Lung (tissue), 12 donors: ENCODE data around the gene TLR10. TPM values are rescaled to one million over a fixed set of nuclear protein-coding genes. Genes with fewer than 3 reads are reported as not detected.

Source experiments
- ATAC-seq: fragments of 200-7000 bp; cut with Tn5 transposase; one replicate; pipeline ENCODE4 v1.9.1; 2020; ENCODE audit warnings: moderate number of reproducible peaks; ENCODE audit not compliant: insufficient read depth, low FRiP score
- DNase-seq, 3 donors: peaks; one replicate each; pipeline ENCODE4 v3.0.0-alpha.2; 2013 to 2017
- H3K27ac ChIP-seq, 2 donors: one replicate each; pipeline ENCODE4 v1.5.1; 2013; ENCODE audit warnings: mild to moderate bottlenecking in 2 of 2, moderate library complexity in 2 of 2, control low read depth in 1 of 2, inconsistent platforms in 1 of 2, low read depth in 1 of 2, low read length in 1 of 2
- H3K27me3 ChIP-seq, 3 donors: one replicate each; pipeline ENCODE4 v1.5.1; 2013; ENCODE audit warnings: low read length in 2 of 3; ENCODE audit not compliant: control insufficient read depth in 3 of 3, insufficient read depth in 3 of 3
- H3K36me3 ChIP-seq, 4 donors: one replicate each; pipeline ENCODE4 v1.5.1; 2013; ENCODE audit warnings: low read length in 4 of 4, mild to moderate bottlenecking in 1 of 4, moderate library complexity in 1 of 4; ENCODE audit not compliant: control insufficient read depth in 4 of 4, insufficient read depth in 4 of 4
- H3K4me1 ChIP-seq, 5 donors: one replicate each; pipeline ENCODE4 v1.5.1; 2013; ENCODE audit warnings: low read length in 5 of 5, mild to moderate bottlenecking in 2 of 5, moderate library complexity in 1 of 5; ENCODE audit not compliant: control insufficient read depth in 5 of 5, insufficient read depth in 5 of 5
- H3K4me3 ChIP-seq: one replicate; pipeline ENCODE4 v1.5.1; 2013; ENCODE audit warnings: mild to moderate bottlenecking, control low read depth, moderate library complexity
- H3K9ac ChIP-seq, 2 donors: one replicate each; pipeline ENCODE4 v1.5.1; 2013; ENCODE audit warnings: low read length in 2 of 2, control low read depth in 1 of 2; ENCODE audit not compliant: insufficient read depth in 1 of 2
- H3K9me3 ChIP-seq, 4 donors: one replicate each; pipeline ENCODE4 v1.5.1; 2013; ENCODE audit warnings: low read length in 3 of 4, mild to moderate bottlenecking in 1 of 4, moderate library complexity in 1 of 4; ENCODE audit not compliant: control insufficient read depth in 4 of 4, insufficient read depth in 3 of 4
- CTCF ChIP-seq: IDR thresholded peaks from 2 replicates; pipeline ENCODE4 v1.5.1; 2012; ENCODE audit warnings: mild to moderate bottlenecking; ENCODE audit errors: control extremely low read depth, extremely low read depth
- WGBS, 2 donors: extraction: QIAGEN DNeasy Blood & Tissue Kit; methylation state at CpG; one replicate each; pipeline ENCODE4 v1.1.7; 2013; 5-methylcytosine and 5-hydroxymethylcytosine counted together
- polyA plus RNA-seq, 2 donors: library from polyadenylated mRNA; stranded (reverse); fragments of 200-250 nt; gene quantifications; one replicate each; pipeline ENCODE4 v1.2.1, GENCODE V29; 2013
- total RNA-seq, 2 donors: library from RNA; depleted of rRNA in 1 of 2; stranded (reverse); fragments of >200 nt in 1 of 2; gene quantifications; one replicate each; pipeline ENCODE4 v1.2.1, GENCODE V29; 2014 to 2021
- donor health status: control.
- donor health status: control.
- donor health status: Bipolar disorder and iron deficiency.
- donor health status: healthy.
- donor health status: DM: yes; HTN: yes; CAD: no.

The TLR10 gene
- total and polyA plus RNA-seq, 4 donors, result 0.14 to 4.4 (median 0.60) TPM

- TF ChIP-seq CTCF, result peak; percentile 72
Measured at GRCh38 chr4:38759113-38759789, 23.5 kb downstream of the TLR10 start.

GRCh38 chr4:38757945-38758600, 24.7 kb downstream of the TLR10 start:
- Histone ChIP-seq H3K9me3 (no peaks in the 10 kb centered on the region), H3K4me3 (no peak overlapping the region), H3K27me3 (no peaks in the 10 kb centered on the region), H3K4me1 (peaks cover 3 to 10% (median 5%) of the 10 kb centered on the region in 5 donors), H3K27ac (no peak overlapping the region), H3K9ac (no peak overlapping the region), H3K36me3 (no peaks in the 10 kb centered on the region)
- ATAC-seq (no peak), DNase-seq (no peak)
- 83 to 89% methylated on average over 6 of the region's 6 CpGs for WGBS, 2 donors
- no peak for TF ChIP-seq CTCF

More at GRCh38 chr4:38759113-38759789, 23.5 kb downstream of the TLR10 start:
- 13% methylated on average over 8 of the region's 8 CpGs for WGBS, 2 donors
- no peaks in the 10 kb centered on the region for H3K9me3 ChIP-seq
- H3K9ac ChIP-seq, result no peak overlapping the region
- H3K36me3 ChIP-seq, result no peaks in the 10 kb centered on the region
- ATAC-seq (peak; percentile 23), DNase-seq (peak; percentile 78 to 90 (median 84))
- no peaks in the 10 kb centered on the region for H3K27me3 ChIP-seq
- no peak overlapping the region for H3K27ac ChIP-seq
- no peaks in the 10 kb centered on the region for H3K4me1 ChIP-seq
- no peak overlapping the region for H3K4me3 ChIP-seq

- no peak for TF ChIP-seq CTCF
- DNase-seq (peak; percentile 97 to 98 (median 98)), ATAC-seq (peak; percentile 87)
- Histone ChIP-seq H3K27ac (peak overlapping the region in 1 of 2 donors; percentile 78), H3K4me3 (no peak overlapping the region), H3K9me3 (no peaks in the 10 kb centered on the region), H3K4me1 (peaks cover 5 to 13% (median 9%) of the 10 kb centered on the region in 5 donors), H3K36me3 (no peaks in the 10 kb centered on the region), H3K9ac (peak overlapping the region in 1 of 2 donors; percentile 96), H3K27me3 (no peaks in the 10 kb centered on the region)
- 61 to 80% methylated on average over 19 of the region's 19 CpGs for WGBS, 2 donors
Measured at GRCh38 chr4:38752941-38753806, 29.6 kb downstream of the TLR10 start.
